ENCODE measurements around the gene HLA-DRA.

GRCh38 chr6:32445321-32445854 lies 5.7 kb downstream of the HLA-DRA start:
- TF ChIP-seq ZNF431 (CRISPR knock-in tag; IDR thresholded peaks at IDR 0.05) (no peak), KLF16 (IDR thresholded peaks at IDR 0.05) (no peak), NR2C2 (CRISPR knock-in tag; IDR thresholded peaks at IDR 0.05) (no peak), NR2C2 (tag; IDR thresholded peaks at IDR 0.05) (no peak), HDGF (IDR thresholded peaks at IDR 0.05) (no peak), EP300 (IDR thresholded peaks at IDR 0.05; ENCODE audit: low read length) (no peak), BRCA1 (IDR thresholded peaks at IDR 0.05) (no peak), BRCA1 (CRISPR knock-in tag; IDR thresholded peaks at IDR 0.05) (no peak), GABPB1 (CRISPR knock-in tag; IDR thresholded peaks at IDR 0.05) (no peak), RBM25 (IDR thresholded peaks at IDR 0.05; ENCODE audit: low read depth, low read length, severe bottlenecking) (no peak), ZBED1 (IDR thresholded peaks at IDR 0.05) (no peak)
- TF ChIP-seq, protein P1, sequence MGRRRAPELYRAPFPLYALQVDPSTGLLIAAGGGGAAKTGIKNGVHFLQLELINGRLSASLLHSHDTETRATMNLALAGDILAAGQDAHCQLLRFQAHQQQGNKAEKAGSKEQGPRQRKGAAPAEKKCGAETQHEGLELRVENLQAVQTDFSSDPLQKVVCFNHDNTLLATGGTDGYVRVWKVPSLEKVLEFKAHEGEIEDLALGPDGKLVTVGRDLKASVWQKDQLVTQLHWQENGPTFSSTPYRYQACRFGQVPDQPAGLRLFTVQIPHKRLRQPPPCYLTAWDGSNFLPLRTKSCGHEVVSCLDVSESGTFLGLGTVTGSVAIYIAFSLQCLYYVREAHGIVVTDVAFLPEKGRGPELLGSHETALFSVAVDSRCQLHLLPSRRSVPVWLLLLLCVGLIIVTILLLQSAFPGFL (CRISPR knock-in tag; IDR thresholded peaks at IDR 0.05), result no peak
- TF ChIP-seq, protein P2, sequence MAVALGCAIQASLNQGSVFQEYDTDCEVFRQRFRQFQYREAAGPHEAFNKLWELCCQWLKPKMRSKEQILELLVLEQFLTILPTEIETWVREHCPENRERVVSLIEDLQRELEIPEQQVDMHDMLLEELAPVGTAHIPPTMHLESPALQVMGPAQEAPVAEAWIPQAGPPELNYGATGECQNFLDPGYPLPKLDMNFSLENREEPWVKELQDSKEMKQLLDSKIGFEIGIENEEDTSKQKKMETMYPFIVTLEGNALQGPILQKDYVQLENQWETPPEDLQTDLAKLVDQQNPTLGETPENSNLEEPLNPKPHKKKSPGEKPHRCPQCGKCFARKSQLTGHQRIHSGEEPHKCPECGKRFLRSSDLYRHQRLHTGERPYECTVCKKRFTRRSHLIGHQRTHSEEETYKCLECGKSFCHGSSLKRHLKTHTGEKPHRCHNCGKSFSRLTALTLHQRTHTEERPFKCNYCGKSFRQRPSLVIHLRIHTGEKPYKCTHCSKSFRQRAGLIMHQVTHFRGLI (CRISPR knock-in tag; IDR thresholded peaks at IDR 0.05), result no peak
- TF ChIP-seq, protein P3, sequence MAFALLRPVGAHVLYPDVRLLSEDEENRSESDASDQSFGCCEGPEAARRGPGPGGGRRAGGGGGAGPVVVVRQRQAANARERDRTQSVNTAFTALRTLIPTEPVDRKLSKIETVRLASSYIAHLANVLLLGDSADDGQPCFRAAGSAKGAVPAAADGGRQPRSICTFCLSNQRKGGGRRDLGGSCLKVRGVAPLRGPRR (CRISPR knock-in tag; IDR thresholded peaks at IDR 0.05), result no peak
